Fibroblast of mammary gland (primary cell): Measurements from ENCODE around the gene CMPK1.

ENCODE experiments used
- DNase-seq: peaks from one replicate; pipeline ENCODE4 v3.0.0-alpha.2; 2010; ENCODE audit warnings: low read depth
- H3K4me3 ChIP-seq: 2 replicates; pipeline ENCODE4 v1.5.1; 2011; ENCODE audit warnings: low read depth, mild to moderate bottlenecking, low read length, moderate library complexity; ENCODE audit not compliant: control insufficient read depth
- TF ChIP-seq, protein P1 (sequence below): conservative IDR thresholded peaks from 2 replicates; pipeline ENCODE4 v1.5.1; 2011; ENCODE audit warnings: low read depth, low read length, inconsistent platforms; ENCODE audit not compliant: control insufficient read depth, insufficient read depth

CMPK1 gene

DNA sequence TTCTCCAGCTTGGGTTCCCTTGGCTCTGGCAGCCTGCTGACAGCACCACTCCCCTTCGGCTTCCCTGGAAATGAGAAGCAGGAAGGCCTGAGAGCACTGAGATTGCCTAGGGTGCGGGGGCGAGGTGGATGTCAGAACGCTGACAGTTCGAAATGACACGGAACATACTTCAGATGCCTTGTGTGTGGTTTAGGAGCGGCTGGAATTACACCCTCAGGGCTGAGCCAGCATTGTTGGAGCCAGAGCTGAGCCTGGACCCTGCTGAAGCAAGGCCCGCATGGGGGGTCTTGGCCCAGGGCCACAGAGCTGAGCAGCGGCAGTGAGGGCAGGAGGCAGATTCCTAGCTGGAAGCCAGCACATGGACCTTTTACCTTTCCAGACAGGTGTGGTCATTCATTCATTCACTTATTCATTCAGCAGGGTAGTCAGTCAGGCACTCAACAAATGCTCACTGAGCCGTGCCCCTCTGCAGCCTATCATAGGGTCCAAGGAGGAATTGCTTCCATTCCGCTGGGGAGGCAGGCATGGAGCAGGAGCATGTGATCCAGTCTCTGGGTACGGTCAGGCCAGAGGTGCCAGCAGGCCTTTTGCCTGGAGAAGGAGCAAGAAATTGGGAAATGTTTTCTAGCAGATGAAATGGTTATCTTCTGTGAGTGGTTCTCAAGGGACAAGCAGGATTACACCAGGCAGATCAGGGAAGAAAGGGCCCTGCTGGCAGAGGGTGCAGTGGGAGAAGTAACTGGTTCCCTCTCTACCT lies 75.9 kb downstream of the CMPK1 start:
- peak; percentile 57 for DNase-seq
- no peak overlapping the region for H3K4me3 ChIP-seq
- TF ChIP-seq, protein P1, sequence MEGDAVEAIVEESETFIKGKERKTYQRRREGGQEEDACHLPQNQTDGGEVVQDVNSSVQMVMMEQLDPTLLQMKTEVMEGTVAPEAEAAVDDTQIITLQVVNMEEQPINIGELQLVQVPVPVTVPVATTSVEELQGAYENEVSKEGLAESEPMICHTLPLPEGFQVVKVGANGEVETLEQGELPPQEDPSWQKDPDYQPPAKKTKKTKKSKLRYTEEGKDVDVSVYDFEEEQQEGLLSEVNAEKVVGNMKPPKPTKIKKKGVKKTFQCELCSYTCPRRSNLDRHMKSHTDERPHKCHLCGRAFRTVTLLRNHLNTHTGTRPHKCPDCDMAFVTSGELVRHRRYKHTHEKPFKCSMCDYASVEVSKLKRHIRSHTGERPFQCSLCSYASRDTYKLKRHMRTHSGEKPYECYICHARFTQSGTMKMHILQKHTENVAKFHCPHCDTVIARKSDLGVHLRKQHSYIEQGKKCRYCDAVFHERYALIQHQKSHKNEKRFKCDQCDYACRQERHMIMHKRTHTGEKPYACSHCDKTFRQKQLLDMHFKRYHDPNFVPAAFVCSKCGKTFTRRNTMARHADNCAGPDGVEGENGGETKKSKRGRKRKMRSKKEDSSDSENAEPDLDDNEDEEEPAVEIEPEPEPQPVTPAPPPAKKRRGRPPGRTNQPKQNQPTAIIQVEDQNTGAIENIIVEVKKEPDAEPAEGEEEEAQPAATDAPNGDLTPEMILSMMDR: no peak

DNA sequence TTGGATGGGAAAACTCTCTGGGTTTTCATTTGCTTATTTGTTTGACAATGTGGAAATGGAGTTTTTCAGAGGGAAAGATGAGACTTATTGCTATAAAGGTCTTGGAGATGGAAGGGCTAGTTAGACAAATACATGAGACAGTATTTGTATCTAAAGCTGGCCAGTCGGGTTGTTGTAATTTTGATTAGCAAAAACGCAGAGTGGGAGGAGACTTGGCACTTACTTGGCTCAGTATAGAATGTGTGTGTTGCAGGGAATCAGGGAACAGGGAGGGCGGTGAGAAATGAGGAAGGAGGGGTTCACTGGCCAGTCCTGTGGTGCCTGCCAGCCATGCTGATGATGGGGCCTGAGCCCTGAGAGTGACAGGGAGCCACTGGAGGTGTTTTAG lies 76.5 kb downstream of the CMPK1 start:
- TF ChIP-seq, protein P1: no peak

DNA sequence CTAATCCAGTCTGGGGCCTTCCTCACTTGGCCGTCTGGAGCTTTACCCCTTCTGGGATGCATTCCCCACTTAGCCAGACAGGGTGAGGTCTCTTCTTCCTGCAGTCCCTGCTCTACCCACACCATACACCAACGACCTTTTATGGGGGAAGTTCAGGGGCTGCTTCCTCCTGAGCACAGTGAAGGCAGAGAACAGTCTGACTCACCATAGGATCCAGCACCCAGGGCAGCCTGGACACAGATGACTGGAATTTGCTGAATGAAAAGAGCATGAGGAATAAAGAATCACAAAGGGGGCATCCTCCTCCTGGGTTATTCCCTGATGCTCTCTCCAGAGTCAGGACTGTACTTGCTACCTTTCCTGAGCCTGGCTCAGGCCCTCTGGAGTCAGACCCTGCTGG lies 77.8 kb downstream of the CMPK1 start:
- no peak for DNase-seq
- H3K4me3 ChIP-seq: no peak overlapping the region
- TF ChIP-seq, protein P1: no peak

More for the DNA sequence above, 76.5 kb downstream of the CMPK1 start:
- no peak overlapping the region for H3K4me3 ChIP-seq
- DNase-seq: no peak

DNA sequence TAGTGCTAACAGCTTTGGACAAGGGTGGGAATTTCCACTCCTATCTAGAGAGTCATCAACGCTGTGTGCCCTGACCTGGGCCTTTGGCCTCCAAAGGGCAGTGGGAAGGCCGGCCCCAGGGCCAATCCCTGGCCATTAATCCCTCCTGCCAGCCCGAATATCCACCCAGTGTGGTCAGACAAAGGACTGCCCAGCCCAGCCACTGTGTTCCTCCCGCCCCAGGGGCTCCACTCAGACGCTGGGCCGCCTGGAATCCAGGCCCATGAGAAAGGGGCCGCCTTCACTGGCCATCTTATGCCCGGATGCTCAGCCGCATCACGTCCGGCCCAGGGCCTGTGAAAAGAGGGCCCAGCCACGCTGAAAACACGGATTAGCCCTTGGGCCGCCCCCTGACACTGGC lies 78.8 kb downstream of the CMPK1 start:
- no peak overlapping the region for H3K4me3 ChIP-seq
- TF ChIP-seq, protein P1: no peak
- no peak for DNase-seq

DNA sequence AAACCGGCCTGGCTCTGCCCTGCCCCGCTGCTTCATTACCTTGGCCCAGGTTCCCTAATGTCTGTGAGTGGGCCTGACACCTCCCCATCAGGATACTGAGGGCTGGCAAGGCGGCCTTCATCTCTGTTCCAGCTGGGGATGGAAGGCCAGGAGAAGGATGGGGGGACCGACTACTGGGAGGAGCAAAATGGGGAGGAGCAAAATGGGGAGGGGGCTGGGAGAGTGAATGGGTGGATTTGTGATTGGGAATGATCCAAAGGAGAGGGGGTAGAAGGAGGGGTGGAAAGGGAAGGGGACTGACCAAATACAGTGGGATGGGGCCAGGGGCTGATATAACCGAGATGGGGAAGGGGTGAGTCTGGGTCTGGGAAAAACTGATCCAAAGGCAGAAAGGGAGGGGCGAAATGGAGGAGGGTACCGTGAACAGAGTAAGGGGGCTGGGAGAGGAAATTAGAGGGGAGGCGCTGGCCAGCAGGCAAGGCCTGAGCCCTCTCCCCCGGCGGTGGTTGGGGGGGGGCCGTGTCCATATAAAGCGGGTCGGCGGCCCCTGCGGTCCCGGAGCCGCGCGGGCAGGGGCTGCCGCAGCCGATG lies 82.2 kb downstream of the CMPK1 start, which contains the start of gene FOXE3:
Gene FOXE3, plus strand, starts transcription at position 558 of the 591 bp plus-strand sequence. Its CDS starts 31 bp downstream, at position 589.
- peak within 1 kb of the TSS; percentile 7 for H3K4me3 ChIP-seq
- DNase-seq: no peak
- TF ChIP-seq, protein P1: no peak

DNA sequence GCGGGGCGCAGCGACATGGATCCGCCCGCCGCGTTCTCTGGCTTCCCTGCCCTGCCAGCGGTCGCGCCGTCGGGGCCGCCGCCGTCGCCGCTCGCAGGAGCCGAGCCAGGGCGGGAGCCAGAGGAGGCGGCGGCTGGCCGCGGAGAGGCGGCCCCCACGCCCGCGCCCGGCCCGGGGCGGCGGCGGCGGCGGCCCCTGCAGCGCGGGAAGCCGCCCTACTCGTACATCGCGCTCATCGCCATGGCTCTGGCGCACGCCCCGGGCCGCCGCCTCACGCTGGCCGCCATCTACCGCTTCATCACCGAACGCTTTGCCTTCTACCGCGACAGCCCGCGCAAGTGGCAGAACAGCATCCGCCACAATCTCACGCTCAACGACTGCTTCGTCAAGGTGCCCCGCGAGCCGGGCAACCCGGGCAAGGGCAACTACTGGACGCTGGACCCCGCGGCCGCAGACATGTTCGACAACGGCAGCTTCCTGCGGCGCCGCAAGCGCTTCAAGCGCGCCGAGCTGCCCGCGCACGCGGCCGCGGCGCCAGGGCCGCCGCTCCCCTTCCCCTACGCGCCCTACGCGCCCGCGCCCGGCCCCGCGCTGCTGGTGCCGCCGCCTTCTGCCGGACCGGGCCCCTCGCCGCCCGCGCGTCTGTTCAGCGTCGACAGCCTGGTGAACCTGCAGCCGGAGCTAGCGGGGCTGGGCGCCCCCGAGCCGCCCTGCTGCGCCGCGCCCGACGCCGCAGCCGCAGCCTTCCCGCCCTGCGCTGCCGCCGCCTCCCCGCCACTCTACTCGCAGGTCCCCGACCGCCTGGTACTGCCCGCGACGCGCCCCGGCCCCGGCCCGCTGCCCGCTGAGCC lies 83.0 kb downstream of the CMPK1 start:
- TF ChIP-seq, protein P1: no peak
- no peak for DNase-seq
- H3K4me3 ChIP-seq: peak overlapping the region; percentile 7
